Measurements from ENCODE around the gene DCST1.

- TF ChIP-seq CTCF (IDR thresholded peaks at IDR 0.05) (no peak), EZH2 (IDR thresholded peaks at IDR 0.05; ENCODE audit: borderline replicate concordance, insufficient read depth, low read depth, low read length, poor library complexity, severe bottlenecking) (no peak)
These were observed 33.2 kb downstream of the DCST1 start for GRCh38 chr1:155066777-155067176.

Data from B cell (primary cell).